Stimulated activated CD8-positive, alpha-beta memory T cell treated with anti-CD3 and anti-CD28 coated beads, Interleukin-7, amount 100 ng/mL, for 48 hours (primary cell): ENCODE data around the gene SNORC.

Experiments
- DNase-seq, 2 donors: peaks; one replicate each; pipeline ENCODE4 v3.0.0-alpha.2; 2020; ENCODE audit warnings: low read depth in 1 of 2; ENCODE audit errors: extremely low read depth in 1 of 2

Gene SNORC

DNA sequence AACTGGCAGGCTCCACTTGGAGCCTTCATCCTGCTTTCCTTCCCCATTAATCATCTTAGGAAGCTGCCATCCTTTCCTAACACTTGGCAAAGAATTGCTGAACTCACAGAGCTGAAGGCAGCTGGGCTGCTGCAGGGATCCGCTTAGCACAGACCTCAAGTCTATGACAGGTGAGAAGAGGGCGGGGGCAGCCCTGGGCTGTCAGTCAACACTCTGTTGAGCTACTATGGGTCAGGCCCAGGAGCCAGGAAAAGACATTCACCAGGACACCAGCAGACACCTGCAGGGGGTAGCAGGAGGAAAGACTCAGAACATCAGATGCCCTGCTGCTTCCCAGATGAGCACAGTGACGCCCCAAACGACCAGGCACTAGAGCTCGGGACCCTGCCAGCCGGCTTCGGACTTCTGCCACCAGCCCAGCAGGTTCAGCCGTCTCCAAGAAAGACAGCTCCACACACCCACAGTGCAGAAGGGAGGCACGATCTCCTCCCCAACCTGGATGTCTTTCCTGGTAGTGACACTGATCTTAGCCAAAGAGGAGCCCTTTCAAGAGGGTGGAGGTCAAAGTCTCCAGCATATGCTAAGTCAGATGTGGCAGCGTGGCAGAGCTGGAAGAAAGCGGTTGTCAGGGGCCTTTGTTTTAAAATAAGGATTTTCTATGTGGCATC is 55.2 kb downstream of the SNORC start:
- DNase-seq = no peak

DNA sequence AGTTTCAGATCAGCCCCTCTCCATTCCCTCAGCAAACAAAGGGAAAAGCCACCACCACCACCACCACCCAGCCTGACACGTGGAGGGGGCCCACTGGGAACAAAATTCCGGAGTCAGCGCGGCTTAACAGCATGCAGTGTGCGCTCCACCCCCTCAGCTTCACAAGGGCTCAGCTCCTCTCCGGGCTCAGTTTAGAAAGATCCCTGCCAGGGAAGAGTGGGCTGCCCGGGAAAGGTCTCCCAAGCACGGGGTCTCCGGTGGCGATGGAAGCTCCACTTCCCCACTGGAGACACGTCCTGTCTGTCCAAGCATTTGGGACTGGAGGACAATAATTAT is 55.7 kb downstream of the SNORC start:
- DNase-seq = no peak

- no peak for DNase-seq
These were observed 56.4 kb downstream of the SNORC start for GRCh38 chr2:232926431-232926939.

DNA sequence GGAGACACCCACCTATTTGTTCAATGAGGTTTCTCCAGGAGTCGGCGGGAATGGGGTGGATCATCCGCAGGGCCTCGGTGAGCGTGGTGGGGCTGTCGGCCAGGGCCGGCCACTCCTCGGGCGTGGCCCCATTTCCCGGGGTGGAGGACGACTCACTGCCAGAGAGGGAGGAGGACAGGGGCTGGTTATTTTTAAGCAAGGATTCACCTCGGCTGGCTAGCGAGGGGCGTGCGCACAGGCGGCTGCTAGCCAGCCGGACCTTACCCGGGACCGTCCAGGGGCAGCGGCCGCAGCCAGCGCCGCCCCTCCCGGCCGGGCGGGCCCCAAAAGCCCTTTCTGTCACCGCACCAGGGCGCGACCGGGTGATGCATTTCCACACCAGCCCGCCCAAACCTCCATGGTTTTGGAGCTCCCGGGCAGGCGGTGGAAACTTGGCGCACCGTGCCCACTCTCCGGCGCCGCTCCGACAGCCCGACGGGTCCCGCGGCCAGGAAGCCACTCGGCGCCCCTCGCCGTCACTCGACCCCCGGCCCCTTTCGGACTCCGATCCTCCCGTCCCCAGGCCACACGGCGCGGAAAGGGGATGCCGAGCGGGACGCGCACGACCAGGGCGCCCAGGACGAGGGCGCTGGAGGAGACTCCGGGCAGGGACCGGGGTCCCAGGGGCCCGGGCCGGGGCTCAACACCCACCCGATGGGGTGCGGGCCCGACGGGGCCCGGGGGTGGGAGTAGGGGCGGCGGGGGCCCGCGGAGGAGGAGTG is 57.1 kb downstream of the SNORC start:
- no peak for DNase-seq

DNA sequence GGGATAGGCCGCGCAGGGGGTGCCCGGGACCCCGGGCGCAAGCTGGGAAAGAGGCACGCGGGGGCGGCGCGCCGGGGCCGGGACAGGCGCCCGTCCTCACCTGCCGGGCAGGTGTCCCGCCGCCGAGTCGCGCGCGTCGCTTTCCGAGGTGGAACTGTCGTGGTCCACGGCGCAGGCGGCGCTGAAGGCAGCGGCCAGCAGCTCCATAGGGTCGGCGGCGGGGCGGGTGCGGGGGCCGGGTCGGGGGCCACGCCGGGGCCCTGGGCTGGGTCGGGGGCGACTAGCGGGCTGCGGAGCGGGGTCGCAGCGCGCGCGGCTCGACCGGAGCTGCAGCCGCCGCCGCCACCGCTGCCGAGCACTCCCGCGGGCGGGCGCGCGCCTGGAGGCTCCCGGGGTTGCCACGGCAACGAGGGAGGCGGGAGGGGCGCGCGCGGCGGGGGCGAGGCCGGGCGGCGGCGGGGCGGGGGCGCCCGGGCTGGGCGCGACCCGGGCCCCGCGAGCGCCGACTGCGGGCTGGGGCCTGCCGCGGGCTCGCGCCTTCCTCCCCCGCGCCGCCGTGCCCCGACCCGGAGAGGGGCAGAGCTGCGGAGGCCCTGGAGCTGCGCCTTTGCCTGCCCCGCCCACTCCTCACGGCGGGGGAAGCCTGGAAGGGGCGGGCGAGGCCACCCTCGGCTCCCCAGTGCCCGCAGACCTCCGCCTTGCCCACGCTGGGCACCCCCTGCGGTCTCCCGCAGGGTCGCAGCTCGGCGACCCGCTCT is 57.9 kb downstream of the SNORC start:
- no peak for DNase-seq
